BJ (cell line): Measurements from ENCODE around the gene GDF11. TPM values are rescaled to one million over a fixed set of nuclear protein-coding genes. Genes with fewer than 3 reads are reported as not detected.

ENCODE experiments used
- CTCF ChIA-PET: fragments of 350-600 bp; formaldehyde crosslinking; extraction: SDS; loops from one replicate; lab custom pipeline; 2021; ENCODE audit warnings: antibody characterized with exemption, inconsistent platforms; lab: Yijun Ruan, JAX
- POLR2A ChIA-PET: fragments of 300-600 bp; sonication (Branson Sonifier 250); formaldehyde crosslinking; extraction: SDS; loops from one replicate; lab custom pipeline; 2021; ENCODE audit warnings: antibody characterized with exemption; lab: Charles Lee
- DNase-seq: peaks from one replicate; pipeline ENCODE4 v3.0.0-alpha.2; 2011; ENCODE audit warnings: low read depth
- H3K27me3 ChIP-seq: 2 replicates; pipeline ENCODE4 v1.6.0; 2011; ENCODE audit warnings: low read length; ENCODE audit not compliant: control insufficient read depth, insufficient read depth
- H3K36me3 ChIP-seq: 2 replicates; pipeline ENCODE4 v1.5.1; 2011; ENCODE audit warnings: low read length; ENCODE audit not compliant: control insufficient read depth, insufficient read depth
- H3K4me3 ChIP-seq: 2 replicates; pipeline ENCODE4 v1.5.1; 2011; ENCODE audit warnings: low read depth, mild to moderate bottlenecking, control low read depth, low read length
- CTCF ChIP-seq: IDR thresholded peaks from 2 replicates; pipeline ENCODE4 v1.5.1; 2011; ENCODE audit warnings: low read depth, mild to moderate bottlenecking, control low read depth, inconsistent platforms, low read length, moderate library complexity; ENCODE audit not compliant: insufficient read depth
- polyA plus RNA-seq: library from polyadenylated mRNA; depleted of rRNA; stranded (reverse); fragments of >200 nt; gene quantifications from 2 replicates; pipeline ENCODE4 v1.2.3, GENCODE V29; 2011

The GDF11 gene
- polyA plus RNA-seq, 1 experiment: 3.8 TPM

DNA sequence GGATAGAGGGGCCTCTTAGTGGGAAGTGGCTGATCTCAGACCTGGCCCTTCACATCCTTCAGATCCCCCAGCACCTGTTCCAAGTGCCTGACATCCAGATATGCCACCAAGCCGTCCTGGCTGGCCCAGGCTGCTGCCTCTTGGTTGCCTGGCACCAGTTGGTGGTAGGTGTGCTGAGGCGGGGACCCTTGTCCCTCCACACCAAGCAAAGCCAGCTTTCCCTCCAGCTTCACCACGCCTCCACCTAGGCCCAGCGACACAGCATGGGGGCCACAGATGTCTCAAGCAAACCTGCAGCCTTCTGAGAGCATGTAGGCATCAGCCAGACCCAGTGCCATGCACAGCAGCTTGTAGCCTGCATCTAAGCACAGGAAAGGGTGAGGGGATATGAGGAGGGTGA is 10.6 kb upstream of the GDF11 start:
- no peak for TF ChIP-seq CTCF
- ChIA-PET CTCF (interaction anchor here (1.8 kb wide), 1 partner anchor 50 kb away, joined by 4 read pairs; a partner anchor contains a TSS), POLR2A (no interaction called here)
- Histone ChIP-seq H3K4me3 (no peak overlapping the region), H3K36me3 (peaks cover under 1% of the 10 kb centered on the region; the same call in 1 of the 2 replicates), H3K27me3 (no peaks in the 10 kb centered on the region)
- DNase-seq: no peak

GRCh38 chr12:55733021-55733555 is 9.8 kb upstream of the GDF11 start:
- ChIA-PET CTCF (interaction anchor here (1.8 kb wide), 1 partner anchor 51 kb away, joined by 4 read pairs; a partner anchor contains a TSS), POLR2A (no interaction called here)
- Histone ChIP-seq H3K27me3 (no peaks in the 10 kb centered on the region), H3K36me3 (no peaks in the 10 kb centered on the region), H3K4me3 (no peak overlapping the region)
- no peak for DNase-seq
- TF ChIP-seq CTCF: no peak

- ChIA-PET POLR2A (no interaction called here), CTCF (interaction anchor here (10.9 kb wide), 1 partner anchor 199 kb away, joined by 86 read pairs; the partner anchor contains the start of gene DGKA)
- DNase-seq: no peak
- no peaks in the 10 kb centered on the region for H3K36me3 ChIP-seq
- no peak overlapping the region for H3K4me3 ChIP-seq
- H3K27me3 ChIP-seq: no peaks in the 10 kb centered on the region
- no peak for TF ChIP-seq CTCF
Observed at GRCh38 chr12:55733858-55734257, 9.1 kb upstream of the GDF11 start.

- ChIA-PET CTCF (interaction anchor here (5.3 to 10.9 kb wide), 2 partner anchors 77 to 199 kb away, joined by 41 to 86 read pairs; partner anchors contain the start of gene DGKA), POLR2A (no interaction called here)
- no peak for DNase-seq
Observed at GRCh38 chr12:55734595-55734994, 8.3 kb upstream of the GDF11 start.

DNA sequence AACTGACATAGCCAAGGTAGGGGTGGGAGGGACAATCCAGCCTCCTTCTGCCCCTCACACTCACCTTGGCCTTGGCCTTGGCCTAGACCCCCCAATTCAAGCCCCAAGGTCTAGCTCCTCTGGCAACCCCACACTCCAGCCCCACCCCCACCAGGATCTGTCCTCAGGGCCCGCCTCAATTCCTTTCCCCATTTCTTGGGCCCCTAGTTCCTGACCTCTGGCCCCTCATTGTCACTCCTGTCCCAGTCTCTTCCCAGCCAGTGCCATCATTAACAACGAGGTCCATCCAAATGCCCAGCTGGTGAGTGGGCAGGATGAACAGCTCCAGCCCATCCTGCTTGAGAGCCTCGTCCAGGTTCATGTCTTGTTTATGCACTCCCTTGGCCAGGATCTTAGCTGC is 6.8 kb upstream of the GDF11 start:
- Histone ChIP-seq H3K4me3 (no peak overlapping the region), H3K27me3 (no peaks in the 10 kb centered on the region), H3K36me3 (no peaks in the 10 kb centered on the region)
- no peak for TF ChIP-seq CTCF
- ChIA-PET CTCF (interaction anchor here (1.1 to 10.9 kb wide), 9 partner anchors 12 to 293 kb away, joined by 3 to 86 read pairs (median 26); partner anchors contain the start of genes DGKA and RDH5), POLR2A (no interaction called here)
- no peak for DNase-seq

More at GRCh38 chr12:55734595-55734994, 8.3 kb upstream of the GDF11 start:
- Histone ChIP-seq H3K4me3 (no peak overlapping the region), H3K27me3 (no peaks in the 10 kb centered on the region), H3K36me3 (no peaks in the 10 kb centered on the region)
- TF ChIP-seq CTCF: no peak
